Measurements from ENCODE around the gene CHMP2A. TPM values are rescaled to one million over a fixed set of nuclear protein-coding genes. Genes with fewer than 3 reads are reported as not detected.

CHMP2A gene
- total and polyA plus RNA-seq, 10 of the 15 experiments (the other 5 are each of a cell fraction or from before 2014, with no cell fraction given) = 69.5 to 172 (median 109) TPM

DNA sequence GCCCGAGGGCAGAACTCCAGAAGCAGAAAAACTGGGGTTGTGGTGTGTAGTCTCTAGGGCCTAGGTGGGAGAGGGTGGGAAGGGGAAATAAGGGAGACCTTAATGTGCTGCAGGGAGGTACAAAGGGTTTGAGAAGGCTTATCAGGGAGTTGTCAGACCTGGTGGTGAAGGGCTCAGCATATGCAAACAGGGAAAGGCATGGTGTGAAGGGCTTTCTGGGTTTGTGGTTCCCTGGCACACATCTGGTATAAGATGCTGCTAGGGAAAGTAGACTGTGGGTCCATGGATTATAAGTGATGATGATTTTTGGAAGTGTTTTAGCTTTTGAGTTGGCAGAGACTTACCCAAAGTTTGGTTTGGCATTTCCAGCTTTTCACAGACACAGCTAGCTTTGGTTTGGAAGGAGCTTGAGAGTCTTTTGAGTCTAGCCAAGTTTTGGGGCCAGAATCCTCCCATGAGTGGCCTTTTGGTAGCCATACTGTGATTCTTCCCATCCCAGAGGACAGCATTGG lies 8.8 kb downstream of the CHMP2A start:
- ATAC-seq = no peak
- Histone ChIP-seq H3K9me3 (replicated peaks; ENCODE audit: control insufficient read depth, insufficient read depth, low read length) (no peaks in the 10 kb centered on the region), H3K4me3 (peak overlapping the region; percentile 92), H3K27ac (ENCODE audit: control insufficient read depth, insufficient read depth) (peak overlapping the region; percentile 61), H3K36me3 (ENCODE audit: control insufficient read depth in 2 of 2, insufficient read depth in 2 of 2, low read length in 1 of 2) (peaks cover 35 to 38% of the 10 kb centered on the region in 2 experiments; a peak in 3 of 4 replicates), H3K9ac (ENCODE audit: control insufficient read depth, insufficient read depth, low read length) (peak overlapping the region; percentile 92), H3K27me3 (replicated peaks in 1 of 2; ENCODE audit: control insufficient read depth in 2 of 2, insufficient read depth in 2 of 2, low read length in 1 of 2) (no peaks in the 10 kb centered on the region), H3K4me2 (ENCODE audit: control insufficient read depth, insufficient read depth) (peak overlapping the region; percentile 100), H4K20me1 (ENCODE audit: control insufficient read depth, insufficient read depth) (peaks cover 19% of the 10 kb centered on the region), H3K4me1 (ENCODE audit: control insufficient read depth, insufficient read depth, low read length) (peaks cover 8% of the 10 kb centered on the region), H3K79me2 (ENCODE audit: control insufficient read depth, insufficient read depth, low read length) (peaks cover 37% of the 10 kb centered on the region), H2AFZ (ENCODE audit: control insufficient read depth, low read depth, low read length) (no peak overlapping the region)
- DNase-seq (ENCODE audit: low read depth, low spot score) = no peak
- intact Hi-C loops (cut with micrococcal nuclease; ENCODE audit: unreplicated experiment) = no loop called here
- FAIRE-seq = no peak
- in situ Hi-C loops (cut with MboI) = no loop called here
- CTCF ChIA-PET = interaction anchor here (3.0 kb wide), 1 partner anchor 26 kb away, joined by 21 read pairs; the partner anchor contains the start of gene ZBTB45
- TSS peak; percentile 78 for BruUV-seq (replicated peaks)
- POLR2A ChIA-PET = interaction anchor here (1.3 to 3.6 kb wide), 3 partner anchors 8 to 30 kb away, joined by 3 to 41 read pairs (median 13); partner anchors contain the start of gene CHMP2A
- 8% methylated on average over 1 of the region's 1 CpG for WGBS (ENCODE audit: insufficient coverage, insufficient replicate concordance, low lambda C conversion rate, missing lambda C conversion rate)
- RAD21 ChIA-PET (ENCODE audit: unreplicated experiment) = interaction anchor here (1.0 kb wide), 1 partner anchor 9 kb away, joined by 3 read pairs; the partner anchor contains the start of gene CHMP2A
- TF ChIP-seq POLR2A (IDR thresholded peaks at IDR 0.05; ENCODE audit: low read depth, low read length) = peak; percentile 9; the same call in 1 of the 2 replicates
- 0 out of 2 replicates have a peak, but pooled peaks have one; percentile 50 for TF ChIP-seq POLR2AphosphoS5 (IDR thresholded peaks at IDR 0.05; ENCODE audit: low read length)
- no peak for TF ChIP-seq SMAD5 (IDR thresholded peaks at IDR 0.05; ENCODE audit: low read depth)
- SMC1A ChIA-PET (ENCODE audit: uncharacterized antibody, unreplicated experiment) = interaction anchor here (1.4 to 3.2 kb wide), 3 partner anchors 9 to 35 kb away, joined by 3 to 9 read pairs (median 4); partner anchors contain the start of gene CHMP2A

GRCh38 chr19:58545286-58546018 lies 9.5 kb downstream of the CHMP2A start:
- peaks cover 19% of the 10 kb centered on the region for H4K20me1 ChIP-seq (ENCODE audit: control insufficient read depth, insufficient read depth)
- SMC1A ChIA-PET (ENCODE audit: uncharacterized antibody, unreplicated experiment) = interaction anchor here (1.4 to 3.2 kb wide), 3 partner anchors 9 to 35 kb away, joined by 3 to 9 read pairs (median 4); partner anchors contain the start of gene CHMP2A
- TF ChIP-seq POLR2AphosphoS5 (IDR thresholded peaks at IDR 0.05; ENCODE audit: low read length) (0 out of 2 replicates have a peak, but pooled peaks have one; percentile 8), EZH2 (IDR thresholded peaks at IDR 0.05; ENCODE audit: borderline replicate concordance, control insufficient read depth, low read depth, low read length) (no peak), POLR2A (IDR thresholded peaks at IDR 0.05; ENCODE audit: low read depth, low read length) (peak; percentile 52), RUNX3 (IDR thresholded peaks at IDR 0.05; ENCODE audit: low read length) (0 out of 2 replicates have a peak, but pooled peaks have one; percentile 3)
- TF ChIP-seq, protein P1, sequence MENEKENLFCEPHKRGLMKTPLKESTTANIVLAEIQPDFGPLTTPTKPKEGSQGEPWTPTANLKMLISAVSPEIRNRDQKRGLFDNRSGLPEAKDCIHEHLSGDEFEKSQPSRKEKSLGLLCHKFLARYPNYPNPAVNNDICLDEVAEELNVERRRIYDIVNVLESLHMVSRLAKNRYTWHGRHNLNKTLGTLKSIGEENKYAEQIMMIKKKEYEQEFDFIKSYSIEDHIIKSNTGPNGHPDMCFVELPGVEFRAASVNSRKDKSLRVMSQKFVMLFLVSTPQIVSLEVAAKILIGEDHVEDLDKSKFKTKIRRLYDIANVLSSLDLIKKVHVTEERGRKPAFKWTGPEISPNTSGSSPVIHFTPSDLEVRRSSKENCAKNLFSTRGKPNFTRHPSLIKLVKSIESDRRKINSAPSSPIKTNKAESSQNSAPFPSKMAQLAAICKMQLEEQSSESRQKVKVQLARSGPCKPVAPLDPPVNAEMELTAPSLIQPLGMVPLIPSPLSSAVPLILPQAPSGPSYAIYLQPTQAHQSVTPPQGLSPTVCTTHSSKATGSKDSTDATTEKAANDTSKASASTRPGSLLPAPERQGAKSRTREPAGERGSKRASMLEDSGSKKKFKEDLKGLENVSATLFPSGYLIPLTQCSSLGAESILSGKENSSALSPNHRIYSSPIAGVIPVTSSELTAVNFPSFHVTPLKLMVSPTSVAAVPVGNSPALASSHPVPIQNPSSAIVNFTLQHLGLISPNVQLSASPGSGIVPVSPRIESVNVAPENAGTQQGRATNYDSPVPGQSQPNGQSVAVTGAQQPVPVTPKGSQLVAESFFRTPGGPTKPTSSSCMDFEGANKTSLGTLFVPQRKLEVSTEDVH (IDR thresholded peaks at IDR 0.05; ENCODE audit: low read depth, partially characterized antibody) = no peak
- FAIRE-seq = no peak
- intact Hi-C loops (cut with micrococcal nuclease; ENCODE audit: unreplicated experiment) = loop anchor here (2.0 kb wide), 1 partner anchor 27 kb away; the partner anchor contains the start of gene MZF1
- H3K4me1 ChIP-seq (ENCODE audit: control insufficient read depth, insufficient read depth, low read length) = peaks cover 8% of the 10 kb centered on the region
- no peaks in the 10 kb centered on the region for H3K9me3 ChIP-seq (replicated peaks; ENCODE audit: control insufficient read depth, insufficient read depth, low read length)
- 4% methylated on average over 21 of the region's 21 CpGs for WGBS (ENCODE audit: insufficient coverage, insufficient replicate concordance, low lambda C conversion rate, missing lambda C conversion rate)
- H3K27me3 ChIP-seq (replicated peaks in 1 of 2; ENCODE audit: control insufficient read depth in 2 of 2, insufficient read depth in 2 of 2, low read length in 1 of 2) = no peaks in the 10 kb centered on the region; a peak in 1 of 4 replicates
- H2AFZ ChIP-seq (ENCODE audit: control insufficient read depth, low read depth, low read length) = no peak overlapping the region
- H3K36me3 ChIP-seq (ENCODE audit: control insufficient read depth in 2 of 2, insufficient read depth in 2 of 2, low read length in 1 of 2) = peaks cover 34 to 35% of the 10 kb centered on the region in 2 experiments; a peak in 3 of 4 replicates
- no TSS peak for BruUV-seq (replicated peaks)
- peak overlapping the region; percentile 78 for H3K27ac ChIP-seq (ENCODE audit: control insufficient read depth, insufficient read depth)
- in situ Hi-C loops (cut with MboI) = no loop called here
- POLR2A ChIA-PET = interaction anchor here (0.5 to 3.6 kb wide), 6 partner anchors 9 to 1162 kb away, joined by 3 to 41 read pairs (median 8); partner anchors contain the start of gene CHMP2A
- ATAC-seq = no peak
- DNase-seq (ENCODE audit: low read depth, low spot score) = no peak
- peaks cover 37% of the 10 kb centered on the region for H3K79me2 ChIP-seq (ENCODE audit: control insufficient read depth, insufficient read depth, low read length)
- CTCF ChIA-PET = interaction anchor here (3.0 kb wide), 1 partner anchor 25 kb away, joined by 21 read pairs; the partner anchor contains the start of gene ZBTB45
- H3K4me2 ChIP-seq (ENCODE audit: control insufficient read depth, insufficient read depth) = peak overlapping the region; percentile 100
- peak overlapping the region; percentile 92 for H3K4me3 ChIP-seq
- peak overlapping the region; percentile 92 for H3K9ac ChIP-seq (ENCODE audit: control insufficient read depth, insufficient read depth, low read length)
- RAD21 ChIA-PET (ENCODE audit: unreplicated experiment) = interaction anchor here (1.0 to 2.6 kb wide), 2 partner anchors 9 to 25 kb away, joined by 3 to 25 read pairs; partner anchors contain the start of genes CHMP2A and ZBTB45

All from GM12878 (cell line).